ENCODE results near the gene C1orf226. TPM values are rescaled to one million over a fixed set of nuclear protein-coding genes. Genes with fewer than 3 reads are reported as not detected.

The C1orf226 gene
- total RNA-seq, 1 donor from 2014 or later: not detected

DNA sequence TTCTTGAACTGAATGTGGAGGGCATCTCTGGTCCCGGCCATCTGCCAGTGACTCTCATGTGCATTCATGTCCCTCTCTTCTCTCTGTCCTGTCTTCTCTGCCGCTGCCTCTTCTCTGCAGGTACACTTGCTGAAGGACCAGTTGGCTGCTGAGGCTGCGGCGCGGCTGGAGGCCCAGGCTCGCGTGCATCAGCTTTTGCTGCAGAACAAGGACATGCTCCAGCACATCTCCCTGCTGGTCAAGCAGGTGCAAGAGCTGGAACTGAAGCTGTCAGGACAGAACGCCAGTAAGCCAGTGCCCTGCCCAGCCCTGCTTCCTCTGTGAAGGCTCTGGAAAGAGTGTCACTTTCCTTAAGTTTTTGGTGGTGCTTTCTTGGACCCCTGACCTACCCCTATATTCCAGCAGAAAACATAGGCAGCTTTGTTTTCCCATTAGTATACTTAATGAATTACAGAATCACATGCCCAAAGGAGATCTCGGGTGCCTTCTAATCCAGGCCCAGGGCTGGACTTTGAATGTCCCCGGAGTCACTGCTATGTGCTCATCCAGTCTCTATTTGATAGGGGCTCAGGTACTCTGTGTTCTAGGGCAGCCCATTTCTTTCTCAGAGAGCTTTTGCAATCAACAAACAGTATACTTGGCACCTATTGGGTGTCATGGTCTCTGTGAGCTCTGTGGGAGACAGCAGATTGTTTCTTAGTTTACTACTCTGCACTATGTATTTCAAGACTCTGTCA lies 16.1 kb upstream of the C1orf226 start:
- peaks cover 10% of the 10 kb centered on the region for H3K27me3 Mint-ChIP-seq
- no peak overlapping the region for H3K4me3 Mint-ChIP-seq
- no peaks in the 10 kb centered on the region for H3K9me3 Mint-ChIP-seq
- H3K36me3 Mint-ChIP-seq (ENCODE audit: low read depth): no peaks in the 10 kb centered on the region
- DNase-seq (no peak), ATAC-seq (ENCODE audit: low read depth) (no peak)
- H3K4me1 Mint-ChIP-seq: peaks cover 6% of the 10 kb centered on the region
- ChIA-PET CTCF (no interaction called here), POLR2A (no interaction called here)
- TF ChIP-seq, protein P1, sequence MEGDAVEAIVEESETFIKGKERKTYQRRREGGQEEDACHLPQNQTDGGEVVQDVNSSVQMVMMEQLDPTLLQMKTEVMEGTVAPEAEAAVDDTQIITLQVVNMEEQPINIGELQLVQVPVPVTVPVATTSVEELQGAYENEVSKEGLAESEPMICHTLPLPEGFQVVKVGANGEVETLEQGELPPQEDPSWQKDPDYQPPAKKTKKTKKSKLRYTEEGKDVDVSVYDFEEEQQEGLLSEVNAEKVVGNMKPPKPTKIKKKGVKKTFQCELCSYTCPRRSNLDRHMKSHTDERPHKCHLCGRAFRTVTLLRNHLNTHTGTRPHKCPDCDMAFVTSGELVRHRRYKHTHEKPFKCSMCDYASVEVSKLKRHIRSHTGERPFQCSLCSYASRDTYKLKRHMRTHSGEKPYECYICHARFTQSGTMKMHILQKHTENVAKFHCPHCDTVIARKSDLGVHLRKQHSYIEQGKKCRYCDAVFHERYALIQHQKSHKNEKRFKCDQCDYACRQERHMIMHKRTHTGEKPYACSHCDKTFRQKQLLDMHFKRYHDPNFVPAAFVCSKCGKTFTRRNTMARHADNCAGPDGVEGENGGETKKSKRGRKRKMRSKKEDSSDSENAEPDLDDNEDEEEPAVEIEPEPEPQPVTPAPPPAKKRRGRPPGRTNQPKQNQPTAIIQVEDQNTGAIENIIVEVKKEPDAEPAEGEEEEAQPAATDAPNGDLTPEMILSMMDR (IDR thresholded peaks at IDR 0.05): no peak
- intact Hi-C loops (cut with micrococcal nuclease): no loop called here
- no peak overlapping the region for H3K27ac Mint-ChIP-seq

DNA sequence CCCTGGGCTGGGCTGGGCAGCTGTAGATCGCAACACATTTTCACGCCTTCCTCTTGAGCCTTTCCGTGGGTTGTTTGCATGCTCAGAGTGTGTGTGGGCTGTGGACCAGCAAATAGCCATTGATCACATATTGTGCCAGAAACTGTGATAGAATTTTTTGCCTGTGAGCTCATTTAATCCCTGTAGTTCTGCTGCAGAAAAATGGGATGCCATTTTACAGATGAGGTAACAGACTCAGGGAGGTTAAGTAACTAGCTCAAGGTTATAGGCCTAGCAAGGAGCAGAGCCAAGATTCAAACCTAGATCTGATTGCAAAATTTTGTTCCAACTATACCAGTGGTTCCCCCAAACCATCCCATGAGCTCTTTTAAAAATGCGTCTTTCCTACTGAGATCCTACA lies 15.4 kb upstream of the C1orf226 start:
- no peak for ATAC-seq (ENCODE audit: low read depth)
- Mint-ChIP-seq H3K36me3 (ENCODE audit: low read depth) (no peaks in the 10 kb centered on the region), H3K4me1 (peaks cover 6% of the 10 kb centered on the region), H3K9me3 (no peaks in the 10 kb centered on the region), H3K27ac (no peak overlapping the region), H3K27me3 (peaks cover 10% of the 10 kb centered on the region), H3K4me3 (no peak overlapping the region)
- TF ChIP-seq, protein P1 (IDR thresholded peaks at IDR 0.05): no peak
- intact Hi-C loops (cut with micrococcal nuclease): no loop called here
- no peak for DNase-seq
- ChIA-PET CTCF (no interaction called here), POLR2A (no interaction called here)

DNA sequence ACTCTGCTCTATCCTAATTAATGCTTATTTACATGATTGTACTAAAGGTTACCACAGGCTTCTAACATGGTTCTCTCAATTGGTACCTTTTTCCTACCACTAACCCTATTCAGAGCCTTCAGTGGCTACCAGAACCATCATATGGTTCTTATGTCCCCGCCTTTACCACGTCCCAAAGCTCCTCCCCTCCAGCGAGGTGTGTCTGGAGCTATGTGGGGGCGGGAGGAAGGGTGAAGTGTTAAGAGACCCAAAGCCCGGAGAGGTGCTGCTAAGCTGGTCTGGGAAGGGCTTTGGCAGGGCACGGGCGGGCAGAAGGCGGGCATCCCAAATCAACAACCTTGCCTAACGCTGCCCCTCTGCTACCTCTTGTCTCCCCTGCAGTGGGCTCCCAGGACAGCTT lies 14.9 kb upstream of the C1orf226 start:
- Mint-ChIP-seq H3K9me3 (no peaks in the 10 kb centered on the region), H3K27ac (no peak overlapping the region), H3K4me3 (no peak overlapping the region), H3K36me3 (ENCODE audit: low read depth) (no peaks in the 10 kb centered on the region), H3K4me1 (peaks cover 4% of the 10 kb centered on the region), H3K27me3 (peaks cover 10% of the 10 kb centered on the region)
- ChIA-PET CTCF (interaction anchor here (0.6 kb wide), 1 partner anchor 1079 kb away, joined by 3 read pairs; no protein-coding TSS in a partner anchor), POLR2A (no interaction called here)
- ATAC-seq (ENCODE audit: low read depth) (no peak), DNase-seq (no peak)
- TF ChIP-seq, protein P1 (IDR thresholded peaks at IDR 0.05): no peak
- intact Hi-C loops (cut with micrococcal nuclease): no loop called here

DNA sequence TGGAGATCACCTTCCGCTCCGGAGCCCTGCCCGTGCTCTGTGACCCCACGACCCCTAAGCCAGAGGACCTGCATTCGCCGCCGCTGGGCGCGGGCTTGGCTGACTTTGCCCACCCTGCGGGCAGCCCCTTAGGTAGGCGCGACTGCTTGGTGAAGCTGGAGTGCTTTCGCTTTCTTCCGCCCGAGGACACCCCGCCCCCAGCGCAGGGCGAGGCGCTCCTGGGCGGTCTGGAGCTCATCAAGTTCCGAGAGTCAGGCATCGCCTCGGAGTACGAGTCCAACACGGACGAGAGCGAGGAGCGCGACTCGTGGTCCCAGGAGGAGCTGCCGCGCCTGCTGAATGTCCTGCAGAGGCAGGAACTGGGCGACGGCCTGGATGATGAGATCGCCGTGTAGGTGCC lies 14.5 kb upstream of the C1orf226 start:
- no peaks in the 10 kb centered on the region for H3K9me3 Mint-ChIP-seq
- ChIA-PET POLR2A (no interaction called here), CTCF (interaction anchor here (0.6 kb wide), 1 partner anchor 1080 kb away, joined by 3 read pairs; no protein-coding TSS in a partner anchor)
- DNase-seq: no peak
- intact Hi-C loops (cut with micrococcal nuclease): no loop called here
- H3K27ac Mint-ChIP-seq: no peak overlapping the region
- H3K27me3 Mint-ChIP-seq: peaks cover 10% of the 10 kb centered on the region
- H3K4me1 Mint-ChIP-seq: no peaks in the 10 kb centered on the region
- no peak for ATAC-seq (ENCODE audit: low read depth)
- no peak overlapping the region for H3K4me3 Mint-ChIP-seq
- H3K36me3 Mint-ChIP-seq (ENCODE audit: low read depth): no peaks in the 10 kb centered on the region
- TF ChIP-seq, protein P1 (IDR thresholded peaks at IDR 0.05): no peak

DNA sequence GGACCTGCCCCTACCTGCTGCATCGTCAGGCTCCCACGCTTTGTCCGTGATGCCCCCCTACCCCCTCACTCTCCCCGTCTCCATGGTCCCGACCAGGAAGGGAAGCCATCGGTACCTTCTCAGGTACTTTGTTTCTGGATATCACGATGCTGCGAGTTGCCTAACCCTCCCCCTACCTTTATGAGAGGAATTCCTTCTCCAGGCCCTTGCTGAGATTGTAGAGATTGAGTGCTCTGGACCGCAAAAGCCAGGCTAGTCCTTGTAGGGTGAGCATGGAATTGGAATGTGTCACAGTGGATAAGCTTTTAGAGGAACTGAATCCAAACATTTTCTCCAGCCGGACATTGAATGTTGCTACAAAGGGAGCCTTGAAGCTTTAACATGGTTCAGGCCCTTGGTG lies 13.8 kb upstream of the C1orf226 start:
- Mint-ChIP-seq H3K4me1 (no peaks in the 10 kb centered on the region), H3K27me3 (peaks cover 12% of the 10 kb centered on the region), H3K4me3 (no peak overlapping the region), H3K27ac (no peak overlapping the region), H3K36me3 (ENCODE audit: low read depth) (no peaks in the 10 kb centered on the region), H3K9me3 (no peaks in the 10 kb centered on the region)
- intact Hi-C loops (cut with micrococcal nuclease): no loop called here
- DNase-seq (no peak), ATAC-seq (ENCODE audit: low read depth) (no peak)
- CTCF ChIA-PET: no interaction called here
- POLR2A ChIA-PET: no interaction called here
- TF ChIP-seq, protein P1 (IDR thresholded peaks at IDR 0.05): no peak
